SK-N-SH (cell line): Measurements from ENCODE around the gene METTL24. TPM values are rescaled to one million over a fixed set of nuclear protein-coding genes. Genes with fewer than 3 reads are reported as not detected.

Experiments
- CTCF ChIA-PET: fragments of 300-600, 350-600 bp; formaldehyde crosslinking; extraction: SDS; loops from one replicate; lab custom pipeline; 2021; lab: Yijun Ruan, JAX
- POLR2A ChIA-PET: fragments of 350-600 bp; sonication (Branson Sonifier 250); formaldehyde crosslinking; extraction: SDS; loops from one replicate; lab custom pipeline; 2020; ENCODE audit warnings: antibody characterized with exemption, inconsistent platforms; lab: Yijun Ruan, JAX
- DNase-seq: peaks from one replicate; pipeline ENCODE4 v3.0.0; 2012
- H2AFZ ChIP-seq: fragments of 200-600 bp; sonication (generic); 2 replicates; pipeline ENCODE4 v1.8.1; 2016; ENCODE audit warnings: antibody characterized with exemption, mild to moderate bottlenecking, low read depth
- H3F3A ChIP-seq: fragments of 200-600 bp; sonication (generic); replicated peaks from 2 replicates; pipeline ENCODE3; 2016; ENCODE audit warnings: antibody characterized with exemption, mild to moderate bottlenecking; ENCODE audit not compliant: insufficient read depth
- H3K27ac ChIP-seq, 2 experiments: fragments of 200-500 bp in 1 of 2; fragments of 200-600 bp in 1 of 2; sonication (Bioruptor generic) in 1 of 2; sonication (generic), shearing (Covaris generic) in 1 of 2; 2 replicates each; pipeline versions ENCODE4 v1.5.1 to v1.6.1; 2014 to 2016; ENCODE audit warnings: low read depth in 2 of 2, inconsistent platforms in 1 of 2, low read length in 1 of 2, mild to moderate bottlenecking in 1 of 2, mixed read lengths in 1 of 2
- H3K27me3 ChIP-seq: fragments of 200-600 bp; sonication (generic), shearing (Covaris generic); 2 replicates; pipeline ENCODE4 v1.6.1; 2016; ENCODE audit warnings: mixed run types; ENCODE audit not compliant: insufficient read depth
- H3K36me3 ChIP-seq, 2 experiments: fragments of 200-500 bp in 1 of 2; fragments of 200-600 bp in 1 of 2; sonication (Bioruptor generic) in 1 of 2; sonication (generic) in 1 of 2; replicated peaks in 1 of 2; 2 replicates each; pipeline versions ENCODE3 to v1.5.1; 2014 to 2016; ENCODE audit warnings: low read length in 1 of 2, mild to moderate bottlenecking in 1 of 2; ENCODE audit not compliant: insufficient read depth in 2 of 2, control insufficient read depth in 1 of 2
- H3K4me1 ChIP-seq, 2 experiments: fragments of 200-500 bp in 1 of 2; fragments of 200-600 bp in 1 of 2; sonication (Bioruptor generic) in 1 of 2; sonication (generic), shearing (Covaris generic) in 1 of 2; 2 replicates each; pipeline versions ENCODE4 v1.5.1 to v1.6.1; 2014 to 2016; ENCODE audit warnings: low read depth in 1 of 2, low read length in 1 of 2, mixed run types in 1 of 2; ENCODE audit not compliant: insufficient read depth in 2 of 2, control insufficient read depth in 1 of 2
- H3K4me2 ChIP-seq: fragments of 200-600 bp; sonication (generic), shearing (Covaris generic); 2 replicates; pipeline ENCODE4 v1.6.1; 2017; ENCODE audit warnings: mixed run types
- H3K4me3 ChIP-seq, 2 experiments: fragments of 200-500 bp in 1 of 2; fragments of 200-600 bp in 1 of 2; sonication (Bioruptor generic) in 1 of 2; sonication (generic), shearing (Covaris generic) in 1 of 2; 2 replicates each; pipeline versions ENCODE4 v1.5.1 to v1.8.1; 2014 to 2016; ENCODE audit warnings: low read depth in 2 of 2, inconsistent platforms in 1 of 2, low read length in 1 of 2, mild to moderate bottlenecking in 1 of 2, mixed read lengths in 1 of 2, moderate library complexity in 1 of 2
- H3K79me2 ChIP-seq: fragments of 200-600 bp; sonication (generic); 2 replicates; pipeline ENCODE4 v1.8.1; 2017; ENCODE audit warnings: mild to moderate bottlenecking; ENCODE audit not compliant: insufficient read depth
- H3K9ac ChIP-seq: fragments of 200-600 bp; sonication (generic); 2 replicates; pipeline ENCODE4 v1.6.1; 2017; ENCODE audit warnings: mixed run types
- H3K9me2 ChIP-seq: fragments of 200-600 bp; sonication (generic); 2 replicates; pipeline ENCODE4 v1.6.1; 2017; ENCODE audit warnings: mixed run types
- H3K9me3 ChIP-seq: fragments of 200-600 bp; sonication (generic); 2 replicates; pipeline ENCODE4 v1.6.1; 2017; ENCODE audit warnings: mixed run types, mild to moderate bottlenecking, moderate library complexity
- H4K20me1 ChIP-seq: fragments of 200-600 bp; sonication (generic); 2 replicates; pipeline ENCODE4 v1.6.1; 2017; ENCODE audit warnings: mild to moderate bottlenecking, mixed run types; ENCODE audit not compliant: insufficient read depth
- ELF1 ChIP-seq: IDR thresholded peaks from 2 replicates; pipeline ENCODE4 v1.4.0; 2012
- EP300 ChIP-seq, 2 experiments: IDR thresholded peaks; 2 replicates each; pipeline versions ENCODE4 v1.4.0 to v1.6.1; 2012; ENCODE audit warnings: borderline replicate concordance in 1 of 2, low read depth in 1 of 2, low read length in 1 of 2
- EZH2phosphoT487 ChIP-seq: fragments of 200-600 bp; sonication (generic); IDR thresholded peaks from 2 replicates; pipeline ENCODE4 v1.6.1; 2017; ENCODE audit warnings: low read depth, mixed run types, mild to moderate bottlenecking, antibody characterized with exemption, moderate library complexity, borderline replicate concordance
- FOXM1 ChIP-seq: IDR thresholded peaks from 2 replicates; pipeline ENCODE4 v1.4.0; 2012; ENCODE audit warnings: low read depth, mild to moderate bottlenecking
- GATA2 ChIP-seq: sonication (generic); formaldehyde crosslinking; IDR thresholded peaks from 2 replicates; pipeline ENCODE4 v1.5.0; 2020; ENCODE audit warnings: mild to moderate bottlenecking, missing genetic modification reagents
- MEF2A ChIP-seq: IDR thresholded peaks from 2 replicates; pipeline ENCODE4 v1.4.0; 2012; ENCODE audit warnings: low read depth, borderline replicate concordance
- MXI1 ChIP-seq: IDR thresholded peaks from 2 replicates; pipeline ENCODE4 v1.6.1; 2012; ENCODE audit warnings: mild to moderate bottlenecking, low read depth, low read length, improper control_type of control experiment
- NRF1 ChIP-seq: IDR thresholded peaks from 2 replicates; pipeline ENCODE4 v1.6.1; 2012; ENCODE audit warnings: low read depth, mild to moderate bottlenecking, low read length
- RAD21 ChIP-seq: IDR thresholded peaks from 2 replicates; pipeline ENCODE4 v1.6.1; 2012; ENCODE audit warnings: mild to moderate bottlenecking, low read length
- RXRA ChIP-seq: IDR thresholded peaks from 2 replicates; pipeline ENCODE4 v1.4.0; 2012; ENCODE audit warnings: low read depth, mild to moderate bottlenecking, borderline replicate concordance
- SIN3A ChIP-seq: IDR thresholded peaks from 2 replicates; pipeline ENCODE4 v1.6.1; 2012; ENCODE audit warnings: low read depth, mild to moderate bottlenecking, low read length, moderate library complexity, borderline replicate concordance
- TCF12 ChIP-seq: IDR thresholded peaks from 2 replicates; pipeline ENCODE4 v1.4.0; 2012
- YY1 ChIP-seq: IDR thresholded peaks from 2 replicates; pipeline ENCODE4 v1.4.0; 2012; ENCODE audit warnings: low read depth, mild to moderate bottlenecking
- WGBS: methylation state at CpG from one replicate; pipeline ENCODE4 v1.1.6; 2017; ENCODE audit warnings: low lambda C conversion rate; 5-methylcytosine and 5-hydroxymethylcytosine counted together
- polyA plus RNA-seq, 3 experiments: library from polyadenylated mRNA; depleted of rRNA; stranded (reverse); fragments of >200 nt; gene quantifications; 2 replicates each; pipeline ENCODE4 v1.2.3, GENCODE V29; 2012
- TF ChIP-seq, protein P1 (sequence below): IDR thresholded peaks from 2 replicates; pipeline ENCODE4 v1.4.0; 2012; ENCODE audit warnings: low read depth
- TF ChIP-seq, protein P2 (sequence below): IDR thresholded peaks from 2 replicates; pipeline ENCODE4; 2012
- TF ChIP-seq, protein P3 (sequence below): fragments of 150-350 bp; IDR thresholded peaks from 2 replicates; pipeline ENCODE4 v1.6.1; 2016; ENCODE audit warnings: mild to moderate bottlenecking, low read depth, low read length
- TF ChIP-seq, protein P4 (sequence below): fragments of 150-350 bp; IDR thresholded peaks from 2 replicates; pipeline ENCODE4 v1.6.1; 2017; ENCODE audit warnings: antibody characterized with exemption, low read length, low read depth, borderline replicate concordance
- TF ChIP-seq, protein P5 (sequence below): fragments of 200-600 bp; sonication (generic); IDR thresholded peaks from 2 replicates; pipeline ENCODE4 v1.6.1; 2017; ENCODE audit warnings: antibody characterized with exemption, mild to moderate bottlenecking, moderate library complexity

The METTL24 gene
- polyA plus RNA-seq, 1 of the 3 experiments (the other 2 are of a cell fraction), result not detected

DNA sequence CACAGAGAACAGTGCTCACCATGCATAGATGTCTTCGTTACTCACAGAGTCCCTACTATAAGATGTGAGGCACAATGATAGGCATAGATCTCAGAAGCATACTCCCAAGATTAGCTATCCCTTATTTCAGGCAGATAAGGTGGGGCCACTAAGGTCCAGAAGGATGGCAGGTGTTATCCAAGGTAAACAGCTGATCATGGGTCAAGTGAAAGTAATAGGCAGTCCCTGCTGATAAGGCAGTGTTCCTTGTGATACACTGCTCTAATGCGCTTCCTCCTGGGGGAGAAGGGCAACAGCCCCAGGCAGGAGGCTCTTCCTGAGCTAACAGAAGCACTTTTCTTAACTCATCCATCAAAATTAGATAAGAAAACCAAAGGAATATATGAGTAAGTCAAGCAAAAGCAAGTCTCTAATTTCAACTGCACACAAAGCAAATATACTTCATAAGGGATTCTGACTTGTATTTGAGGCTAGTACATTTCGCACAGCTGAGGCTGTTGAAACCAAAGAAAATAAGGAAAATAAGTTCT lies 42.2 kb downstream of the METTL24 start:
- Histone ChIP-seq H3K4me2 (no peak overlapping the region), H3K27ac (no peak overlapping the region), H3K4me3 (no peak overlapping the region), H3K9ac (no peak overlapping the region), H3K9me3 (no peaks in the 10 kb centered on the region), H3K9me2 (no peaks in the 10 kb centered on the region), H3K27me3 (no peaks in the 10 kb centered on the region; the same call in 1 of the 2 replicates), H3K36me3 (no peaks in the 10 kb centered on the region), H3F3A (no peaks in the 10 kb centered on the region), H3K79me2 (no peaks in the 10 kb centered on the region), H4K20me1 (no peaks in the 10 kb centered on the region), H3K4me1 (no peaks in the 10 kb centered on the region; a peak in 1 of 4 replicates), H2AFZ (no peak overlapping the region)
- ChIA-PET POLR2A (no interaction called here), CTCF (interaction anchor here (1.0 kb wide), 1 partner anchor 50 kb away, joined by 3 read pairs; no protein-coding TSS in a partner anchor)
- DNase-seq, result no peak
- 82% methylated on average over 3 of the region's 3 CpGs for WGBS
- TF ChIP-seq RAD21 (no peak), FOXM1 (no peak), TCF12 (no peak), ELF1 (no peak), SIN3A (no peak), EZH2phosphoT487 (no peak), RXRA (no peak)
- TF ChIP-seq, protein P1, sequence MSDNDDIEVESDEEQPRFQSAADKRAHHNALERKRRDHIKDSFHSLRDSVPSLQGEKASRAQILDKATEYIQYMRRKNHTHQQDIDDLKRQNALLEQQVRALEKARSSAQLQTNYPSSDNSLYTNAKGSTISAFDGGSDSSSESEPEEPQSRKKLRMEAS, result no peak
- TF ChIP-seq, protein P2, sequence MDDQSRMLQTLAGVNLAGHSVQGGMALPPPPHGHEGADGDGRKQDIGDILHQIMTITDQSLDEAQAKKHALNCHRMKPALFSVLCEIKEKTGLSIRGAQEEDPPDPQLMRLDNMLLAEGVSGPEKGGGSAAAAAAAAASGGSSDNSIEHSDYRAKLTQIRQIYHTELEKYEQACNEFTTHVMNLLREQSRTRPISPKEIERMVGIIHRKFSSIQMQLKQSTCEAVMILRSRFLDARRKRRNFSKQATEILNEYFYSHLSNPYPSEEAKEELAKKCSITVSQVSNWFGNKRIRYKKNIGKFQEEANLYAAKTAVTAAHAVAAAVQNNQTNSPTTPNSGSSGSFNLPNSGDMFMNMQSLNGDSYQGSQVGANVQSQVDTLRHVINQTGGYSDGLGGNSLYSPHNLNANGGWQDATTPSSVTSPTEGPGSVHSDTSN, result no peak

DNA sequence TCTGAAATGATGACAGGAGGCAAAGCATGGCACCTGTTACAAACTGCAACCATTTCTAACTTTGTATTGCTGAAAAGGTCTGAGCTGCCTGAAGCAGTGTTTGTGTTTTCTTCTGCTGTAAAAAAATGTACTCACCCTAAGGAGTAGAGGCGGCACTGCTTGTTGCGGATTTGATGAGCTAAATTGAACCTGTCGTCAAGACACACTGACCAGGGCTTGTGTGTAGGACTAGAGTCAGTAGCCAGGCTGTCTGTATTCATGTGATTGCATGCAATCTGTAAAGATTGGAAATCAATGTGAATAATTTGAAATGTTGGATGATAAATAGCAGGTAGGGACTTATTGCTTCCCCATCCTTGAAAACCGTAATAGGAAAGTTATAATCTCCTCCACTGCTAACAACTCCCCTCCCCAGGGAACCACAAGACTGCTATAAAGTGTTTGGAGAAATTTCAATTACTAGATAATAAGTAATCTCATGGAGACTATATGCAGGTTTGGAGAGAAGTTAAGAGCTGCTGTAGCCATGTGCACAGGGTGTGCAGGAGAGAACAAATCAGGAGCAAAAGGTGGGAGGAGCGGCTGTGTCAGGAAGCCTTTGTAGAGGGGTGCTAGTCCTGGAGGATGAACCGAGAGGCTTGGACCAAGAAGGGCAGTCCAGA lies 42.8 kb downstream of the METTL24 start:
- POLR2A ChIA-PET, result no interaction called here
- WGBS, result 74% methylated on average over 6 of the region's 6 CpGs
- H3K36me3 ChIP-seq, result no peaks in the 10 kb centered on the region
- H3K4me2 ChIP-seq, result no peak overlapping the region
- H4K20me1 ChIP-seq, result no peaks in the 10 kb centered on the region
- no peaks in the 10 kb centered on the region; the same call in 1 of the 2 replicates for H3K27me3 ChIP-seq
- H3K4me1 ChIP-seq, result no peaks in the 10 kb centered on the region; a peak in 1 of 4 replicates
- H3F3A ChIP-seq, result no peaks in the 10 kb centered on the region
- no peak for DNase-seq
- no peak overlapping the region for H3K4me3 ChIP-seq
- H2AFZ ChIP-seq, result no peak overlapping the region
- H3K9me3 ChIP-seq, result no peaks in the 10 kb centered on the region
- no peaks in the 10 kb centered on the region for H3K79me2 ChIP-seq
- no peaks in the 10 kb centered on the region for H3K9me2 ChIP-seq
- no peak overlapping the region for H3K9ac ChIP-seq
- CTCF ChIA-PET, result no interaction called here
- H3K27ac ChIP-seq, result no peak overlapping the region
- TF ChIP-seq, protein P2, result no peak
- TF ChIP-seq MXI1, result no peak
- TF ChIP-seq ELF1, result no peak
- TF ChIP-seq SIN3A, result no peak
- no peak for TF ChIP-seq MEF2A
- no peak for TF ChIP-seq NRF1
- no peak for TF ChIP-seq GATA2
- TF ChIP-seq YY1, result no peak
- TF ChIP-seq, protein P3, sequence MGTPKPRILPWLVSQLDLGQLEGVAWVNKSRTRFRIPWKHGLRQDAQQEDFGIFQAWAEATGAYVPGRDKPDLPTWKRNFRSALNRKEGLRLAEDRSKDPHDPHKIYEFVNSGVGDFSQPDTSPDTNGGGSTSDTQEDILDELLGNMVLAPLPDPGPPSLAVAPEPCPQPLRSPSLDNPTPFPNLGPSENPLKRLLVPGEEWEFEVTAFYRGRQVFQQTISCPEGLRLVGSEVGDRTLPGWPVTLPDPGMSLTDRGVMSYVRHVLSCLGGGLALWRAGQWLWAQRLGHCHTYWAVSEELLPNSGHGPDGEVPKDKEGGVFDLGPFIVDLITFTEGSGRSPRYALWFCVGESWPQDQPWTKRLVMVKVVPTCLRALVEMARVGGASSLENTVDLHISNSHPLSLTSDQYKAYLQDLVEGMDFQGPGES, result no peak
- TF ChIP-seq, protein P1, result no peak
- no peak for TF ChIP-seq EP300 (IDR thresholded peaks at IDR 0.05; ENCODE audit: borderline replicate concordance in 1 of 2, low read depth in 1 of 2, low read length in 1 of 2)
- TF ChIP-seq, protein P4, sequence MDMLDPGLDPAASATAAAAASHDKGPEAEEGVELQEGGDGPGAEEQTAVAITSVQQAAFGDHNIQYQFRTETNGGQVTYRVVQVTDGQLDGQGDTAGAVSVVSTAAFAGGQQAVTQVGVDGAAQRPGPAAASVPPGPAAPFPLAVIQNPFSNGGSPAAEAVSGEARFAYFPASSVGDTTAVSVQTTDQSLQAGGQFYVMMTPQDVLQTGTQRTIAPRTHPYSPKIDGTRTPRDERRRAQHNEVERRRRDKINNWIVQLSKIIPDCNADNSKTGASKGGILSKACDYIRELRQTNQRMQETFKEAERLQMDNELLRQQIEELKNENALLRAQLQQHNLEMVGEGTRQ, result no peak
- no peak for TF ChIP-seq EZH2phosphoT487
- TF ChIP-seq, protein P5, sequence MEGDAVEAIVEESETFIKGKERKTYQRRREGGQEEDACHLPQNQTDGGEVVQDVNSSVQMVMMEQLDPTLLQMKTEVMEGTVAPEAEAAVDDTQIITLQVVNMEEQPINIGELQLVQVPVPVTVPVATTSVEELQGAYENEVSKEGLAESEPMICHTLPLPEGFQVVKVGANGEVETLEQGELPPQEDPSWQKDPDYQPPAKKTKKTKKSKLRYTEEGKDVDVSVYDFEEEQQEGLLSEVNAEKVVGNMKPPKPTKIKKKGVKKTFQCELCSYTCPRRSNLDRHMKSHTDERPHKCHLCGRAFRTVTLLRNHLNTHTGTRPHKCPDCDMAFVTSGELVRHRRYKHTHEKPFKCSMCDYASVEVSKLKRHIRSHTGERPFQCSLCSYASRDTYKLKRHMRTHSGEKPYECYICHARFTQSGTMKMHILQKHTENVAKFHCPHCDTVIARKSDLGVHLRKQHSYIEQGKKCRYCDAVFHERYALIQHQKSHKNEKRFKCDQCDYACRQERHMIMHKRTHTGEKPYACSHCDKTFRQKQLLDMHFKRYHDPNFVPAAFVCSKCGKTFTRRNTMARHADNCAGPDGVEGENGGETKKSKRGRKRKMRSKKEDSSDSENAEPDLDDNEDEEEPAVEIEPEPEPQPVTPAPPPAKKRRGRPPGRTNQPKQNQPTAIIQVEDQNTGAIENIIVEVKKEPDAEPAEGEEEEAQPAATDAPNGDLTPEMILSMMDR, result no peak
